Activated CD4-positive, alpha-beta T cell treated with anti-CD3 and anti-CD28 coated beads, Interleukin-10, Interleukin-2, amounts not matched to agents 100 ng/mL and 50 ng/mL, durations not matched to agents 16 hours and 8 hours (primary cell): ENCODE data around the gene TSEN15.

Experiments
- DNase-seq: peaks from one replicate; pipeline ENCODE4 v3.0.0-alpha.2; 2020

Gene TSEN15

DNA sequence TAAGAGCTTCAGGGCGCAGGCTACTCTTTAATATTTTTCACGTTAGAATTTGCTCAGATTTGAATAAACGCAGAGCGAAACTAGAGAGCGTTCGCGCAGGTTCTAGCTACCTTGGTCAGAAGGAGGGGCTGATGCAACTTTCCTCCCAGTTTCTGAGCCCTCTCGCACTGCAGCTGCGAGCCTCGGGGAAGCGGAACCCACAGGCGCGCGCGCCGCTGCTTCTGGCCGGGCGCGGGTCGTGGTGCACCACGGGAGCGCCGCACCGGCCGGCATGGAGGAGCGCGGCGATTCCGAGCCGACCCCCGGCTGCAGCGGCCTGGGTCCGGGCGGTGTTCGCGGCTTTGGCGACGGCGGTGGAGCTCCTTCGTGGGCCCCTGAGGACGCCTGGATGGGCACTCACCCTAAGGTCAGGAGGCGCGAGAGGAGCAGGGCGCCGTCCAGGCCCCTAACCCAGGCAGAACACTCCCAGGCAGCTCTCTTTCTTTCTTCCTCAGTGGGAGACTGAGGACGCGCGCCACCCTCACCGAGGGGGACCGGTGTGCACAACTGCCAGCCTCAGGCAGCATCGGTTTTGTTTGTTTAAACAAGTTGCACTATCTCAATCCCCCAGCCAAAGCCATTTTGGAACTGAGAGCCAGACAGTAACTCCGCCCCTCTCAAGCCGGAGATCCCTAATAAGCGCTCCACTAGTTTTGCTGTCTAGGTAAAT is at the start of gene TSEN15:
Gene TSEN15 (plus strand): TSS at position 246 of the 709 bp plus-strand sequence. CDS start 26 bp downstream, at position 272.
- DNase-seq: peak; percentile 92

DNA sequence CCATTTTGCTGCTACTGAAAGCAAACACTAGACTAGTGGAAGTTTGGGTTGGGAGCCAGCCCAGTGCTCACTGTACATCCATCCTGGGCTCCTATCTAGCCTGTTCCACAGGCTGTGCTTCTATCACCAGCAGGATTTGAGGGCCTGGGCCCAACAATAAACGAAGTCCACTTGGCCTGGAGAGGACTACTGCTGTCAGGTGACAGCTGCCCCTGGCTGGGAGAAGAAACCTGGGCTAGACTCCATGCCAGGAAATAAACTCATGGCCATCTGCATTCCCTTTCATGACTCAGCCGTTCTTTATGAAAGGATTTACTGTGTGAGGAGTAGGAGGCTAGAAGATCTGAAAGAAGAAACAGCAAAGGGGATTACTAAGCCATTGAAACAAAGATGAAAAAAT is 49.5 kb upstream of the TSEN15 start:
- no peak for DNase-seq

DNA sequence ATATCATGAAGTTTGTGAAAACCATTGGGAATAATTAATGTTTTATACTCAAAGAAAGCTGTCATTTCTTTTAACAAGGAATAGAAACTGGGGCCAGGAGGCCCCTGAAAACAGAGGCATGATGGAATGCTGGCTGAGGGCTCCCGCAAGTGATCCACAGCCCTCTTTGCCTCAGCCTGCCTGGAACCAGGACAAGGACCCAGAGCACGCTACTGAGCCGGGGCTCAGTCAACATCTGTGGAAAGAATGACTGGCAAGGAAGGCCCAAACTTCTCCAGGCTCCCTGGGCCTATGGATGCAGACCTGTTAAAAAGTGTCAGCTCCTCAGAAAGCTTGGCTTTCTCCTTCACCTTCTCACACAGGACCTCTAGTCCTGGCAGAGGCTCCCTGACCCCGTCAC is 46.6 kb upstream of the TSEN15 start:
- no peak for DNase-seq

DNA sequence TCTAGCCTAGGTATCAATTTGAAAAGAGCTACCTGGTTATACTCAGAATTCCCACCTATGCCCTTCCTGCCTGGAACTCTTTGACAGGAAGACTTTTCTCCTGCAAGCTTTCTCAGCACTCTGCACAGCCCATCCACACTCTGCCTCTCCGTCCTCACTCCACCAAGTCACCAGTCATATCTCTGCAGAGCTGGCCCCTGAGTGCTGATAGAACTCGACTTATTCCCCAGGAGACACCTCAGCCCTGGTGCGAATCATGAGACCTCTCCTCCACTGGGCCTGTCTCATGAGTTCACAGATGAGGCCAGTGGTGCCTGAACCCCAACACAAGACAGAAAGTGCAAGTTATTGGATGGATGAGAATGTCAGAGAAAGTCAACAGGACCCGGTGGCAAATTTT is 46.0 kb upstream of the TSEN15 start:
- DNase-seq: no peak

DNA sequence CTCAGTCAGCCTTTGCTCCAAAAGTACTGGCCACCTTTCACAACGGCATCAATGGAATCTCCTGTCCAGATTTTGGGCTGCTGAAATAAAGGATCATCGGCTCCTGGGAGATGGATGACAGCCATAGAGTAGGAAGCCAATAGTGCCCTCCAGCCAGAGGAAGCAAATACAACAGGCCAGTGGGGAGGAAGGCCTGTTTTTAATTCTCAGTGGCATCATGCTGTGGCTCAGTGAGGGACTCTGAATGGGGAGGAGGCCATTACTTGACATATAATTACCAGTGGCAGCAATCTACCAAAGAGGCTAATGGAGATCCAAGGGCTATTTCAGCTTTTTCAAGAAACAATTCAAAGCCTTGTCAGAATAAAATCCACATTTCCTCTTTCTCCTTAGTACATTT is 40.7 kb upstream of the TSEN15 start:
- DNase-seq: no peak

DNA sequence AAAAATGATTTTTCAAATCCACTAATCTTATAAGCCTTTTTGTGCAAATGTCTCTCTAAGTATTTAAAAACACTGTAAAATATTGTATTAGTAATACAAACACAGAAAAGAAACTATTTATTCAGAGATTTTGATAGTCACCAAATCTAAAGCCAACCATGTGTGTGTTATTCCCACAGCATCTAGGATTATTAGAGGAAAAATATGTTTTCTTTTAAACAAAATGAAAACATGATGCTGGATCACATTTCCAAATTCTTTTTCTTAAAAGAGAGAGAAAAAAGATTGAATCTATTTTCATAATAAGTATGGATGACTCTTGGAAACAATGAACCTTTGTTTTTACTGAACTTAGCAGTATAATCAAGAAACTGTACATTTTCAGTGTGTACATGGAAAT is 39.3 kb upstream of the TSEN15 start:
- DNase-seq: no peak

DNA sequence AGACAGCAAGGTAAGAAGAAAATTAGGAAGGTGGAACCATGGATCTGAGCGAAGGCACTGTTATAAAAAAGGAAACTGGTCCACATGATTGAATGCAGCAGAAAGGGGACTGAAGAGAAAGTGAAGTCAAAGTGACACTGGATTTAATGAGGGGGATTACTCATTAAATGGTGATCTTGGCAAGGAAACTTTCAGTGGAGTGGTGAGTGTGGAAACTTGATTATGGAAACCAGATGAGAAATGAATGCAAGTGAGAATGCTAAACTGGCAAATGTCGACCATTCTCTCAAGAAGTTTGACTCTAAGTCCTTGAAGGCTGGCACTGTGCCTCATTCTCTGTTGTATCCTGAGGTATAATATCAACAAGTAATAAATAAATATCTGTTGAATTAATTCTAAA is 37.3 kb upstream of the TSEN15 start:
- no peak for DNase-seq

DNA sequence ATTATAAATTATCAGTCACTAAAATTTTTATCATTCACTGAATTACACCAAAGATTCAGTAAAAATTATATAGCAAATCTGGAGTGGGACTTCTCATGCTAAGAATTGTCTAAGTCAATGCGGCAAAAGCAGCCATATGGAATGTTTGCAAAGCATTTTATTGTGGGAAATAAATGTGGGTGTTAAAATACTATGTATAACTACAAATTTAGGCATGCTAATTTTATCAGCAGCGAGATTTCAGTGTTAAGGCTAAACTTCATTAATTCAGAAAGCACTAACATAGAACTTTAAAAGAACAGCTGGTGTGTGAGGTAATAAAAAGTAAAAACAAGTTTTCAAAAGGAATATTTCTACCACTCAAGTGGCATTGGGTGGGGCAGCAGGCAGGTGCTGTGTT is 35.4 kb upstream of the TSEN15 start:
- no peak for DNase-seq

DNA sequence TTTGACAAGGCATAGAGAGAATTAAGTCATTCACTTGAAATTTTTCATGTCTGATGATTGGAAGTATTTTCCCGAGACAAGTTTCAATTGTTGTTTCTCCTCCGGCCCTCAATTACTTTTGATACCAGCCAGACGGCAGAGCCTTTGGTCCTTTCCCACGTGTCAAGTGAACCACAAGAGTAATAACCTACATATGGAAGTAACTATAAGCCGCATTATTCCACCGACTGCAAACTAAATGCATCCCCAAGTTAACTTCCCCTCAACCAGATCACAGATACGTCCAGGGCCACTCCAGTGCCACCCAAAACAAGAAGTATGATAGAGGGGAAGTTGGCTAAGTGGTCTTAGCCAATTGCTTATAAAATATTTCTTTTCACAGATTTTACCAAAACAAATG is 34.2 kb upstream of the TSEN15 start:
- no peak for DNase-seq

DNA sequence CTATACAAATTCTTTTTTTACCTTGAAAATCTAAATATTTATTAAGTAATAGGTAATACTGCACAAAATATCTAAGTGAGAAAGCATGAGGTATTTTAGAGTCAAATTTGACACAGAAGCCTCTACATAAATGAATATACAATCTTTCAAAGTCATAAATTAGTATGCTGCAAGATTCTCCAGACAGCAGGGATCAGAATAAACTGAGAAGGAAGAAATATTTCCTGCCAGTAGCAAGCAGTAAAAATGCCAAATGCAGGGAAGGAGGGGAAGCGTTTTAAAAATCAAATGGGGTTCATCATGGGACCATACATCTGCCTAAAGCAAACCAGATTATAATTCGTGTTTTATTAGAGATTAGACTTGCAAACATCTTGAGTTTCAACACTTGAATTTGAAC is 32.9 kb upstream of the TSEN15 start:
- DNase-seq: no peak

DNA sequence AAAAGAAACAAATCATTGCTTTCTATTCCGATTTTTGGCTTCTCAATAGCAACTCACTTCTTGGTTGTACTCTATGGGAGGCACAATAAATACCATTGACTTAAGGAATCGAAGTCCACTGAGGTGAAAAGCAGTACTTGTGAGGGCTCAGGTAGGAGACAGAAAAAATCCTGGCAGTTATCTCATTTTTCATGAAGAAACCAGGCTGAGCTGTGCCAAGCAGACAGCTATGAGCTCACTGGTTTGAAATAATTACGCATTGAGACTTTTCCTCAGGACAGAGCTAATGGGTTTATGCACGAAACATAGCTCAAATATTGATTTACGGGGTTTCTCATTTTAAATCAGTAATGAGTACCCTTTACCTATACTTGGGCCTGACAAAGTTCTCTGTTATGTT is 32.5 kb upstream of the TSEN15 start:
- no peak for DNase-seq

DNA sequence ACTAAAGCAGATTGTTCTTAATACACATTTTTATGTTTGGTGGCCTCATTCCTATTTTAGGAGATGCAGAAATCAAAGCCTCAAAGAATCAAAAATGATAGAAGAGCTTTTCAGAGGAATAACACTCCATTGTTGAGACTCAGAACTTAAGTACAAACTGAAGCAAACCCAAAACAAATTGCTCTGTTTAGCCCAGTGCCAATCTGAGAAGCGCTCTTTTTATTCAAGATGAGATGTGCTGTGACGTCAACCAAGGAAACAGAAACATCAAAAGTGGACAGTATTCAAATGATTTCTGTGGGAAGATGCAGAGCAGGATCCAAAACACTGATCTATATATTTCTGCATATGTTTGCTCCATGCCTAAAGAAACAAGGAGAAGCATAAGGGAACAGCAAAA is 32.0 kb upstream of the TSEN15 start:
- DNase-seq: no peak

DNA sequence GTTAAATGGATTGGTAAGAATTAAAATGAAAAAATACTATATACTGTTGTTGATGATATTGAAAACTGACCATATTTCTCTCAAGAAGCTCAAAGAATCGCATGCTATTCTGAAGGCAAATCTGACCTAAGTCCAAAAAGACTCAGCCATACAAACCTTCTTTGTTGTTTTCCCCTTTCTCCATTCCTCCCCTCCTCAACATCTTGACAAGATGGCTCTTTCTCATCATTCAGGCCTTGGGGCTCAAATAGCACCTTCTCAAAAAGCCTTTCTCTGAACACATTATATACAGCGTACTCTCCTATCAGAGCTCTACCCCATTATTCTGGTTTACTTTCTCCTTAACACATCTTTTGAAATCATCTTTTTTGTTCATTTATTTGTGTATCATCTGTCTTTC is 31.2 kb upstream of the TSEN15 start:
- DNase-seq: no peak

DNA sequence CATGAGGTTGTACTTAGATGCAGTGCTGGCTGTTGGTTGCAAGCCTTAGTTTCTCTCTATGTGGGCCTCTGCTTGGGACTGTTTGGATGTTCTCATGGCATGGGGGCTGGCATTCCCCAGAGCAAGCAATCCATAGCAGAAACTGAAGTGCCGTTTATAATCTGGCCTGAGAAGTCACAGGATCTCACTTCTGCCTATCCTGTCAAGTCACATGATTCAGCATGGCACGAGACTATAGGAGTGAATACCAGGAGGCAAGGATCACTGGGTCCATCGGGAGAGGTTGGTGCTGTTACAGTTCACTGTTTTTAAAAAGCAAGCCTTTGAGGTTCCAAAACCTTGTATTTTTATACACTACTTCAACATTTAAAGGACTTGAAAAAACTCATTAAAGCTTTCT is 30.7 kb upstream of the TSEN15 start:
- DNase-seq: no peak

DNA sequence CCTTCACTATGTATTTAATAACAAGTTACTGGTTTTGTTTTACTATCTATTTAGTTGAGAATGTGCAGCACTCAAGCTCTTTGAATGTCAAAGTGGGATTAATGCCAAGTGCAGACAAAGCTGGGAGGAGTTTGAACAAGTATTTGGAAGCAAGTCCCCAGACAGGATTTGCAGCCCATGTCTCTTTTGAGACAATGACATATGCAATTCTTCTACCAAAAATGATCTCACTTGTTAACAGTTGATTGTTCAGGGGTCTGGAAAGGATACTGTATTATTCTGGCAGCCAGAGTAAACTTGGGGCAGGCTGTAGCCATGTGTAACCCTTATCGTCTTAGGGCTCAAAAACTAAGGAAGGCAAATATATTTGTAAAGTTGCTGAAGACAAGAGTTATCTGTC is 29.8 kb upstream of the TSEN15 start:
- no peak for DNase-seq

DNA sequence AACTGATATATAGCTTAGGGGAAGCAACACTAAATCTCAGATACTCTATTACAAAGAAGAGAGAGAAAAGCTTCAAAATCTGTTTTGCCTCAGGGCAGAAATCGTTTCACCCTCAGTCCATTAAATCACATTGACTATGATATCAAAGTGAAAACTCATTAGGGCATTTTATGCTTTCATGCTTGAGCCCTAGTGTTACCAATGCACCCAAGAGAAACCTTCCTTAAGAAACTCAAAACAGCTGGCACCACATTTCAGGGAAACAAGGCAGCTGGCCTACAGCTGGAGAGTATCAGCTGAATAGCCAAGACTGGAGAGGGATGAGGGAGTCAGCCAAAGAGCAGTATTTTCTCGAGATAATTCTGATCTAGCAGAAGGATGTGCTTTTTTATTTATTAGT is 28.9 kb upstream of the TSEN15 start:
- DNase-seq: no peak

DNA sequence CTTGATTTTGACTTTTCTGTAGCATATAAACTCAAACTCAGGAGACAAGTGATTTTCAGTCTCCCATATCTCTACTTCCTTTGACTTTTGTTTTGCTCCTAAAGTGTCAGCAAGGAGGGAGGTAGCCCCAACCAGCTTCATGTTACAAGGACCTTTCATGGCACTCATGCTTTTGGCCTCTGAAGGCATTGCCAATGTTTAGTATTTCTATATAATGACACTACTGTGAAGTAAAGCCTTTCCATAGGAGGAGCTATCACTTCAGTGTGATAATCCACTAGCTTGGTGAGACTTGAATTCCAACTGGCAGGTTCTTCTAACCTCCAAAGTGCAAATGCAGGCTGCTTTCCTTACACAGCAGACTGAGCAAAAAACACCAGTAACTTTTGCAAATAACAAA is 28.4 kb upstream of the TSEN15 start:
- DNase-seq: no peak

DNA sequence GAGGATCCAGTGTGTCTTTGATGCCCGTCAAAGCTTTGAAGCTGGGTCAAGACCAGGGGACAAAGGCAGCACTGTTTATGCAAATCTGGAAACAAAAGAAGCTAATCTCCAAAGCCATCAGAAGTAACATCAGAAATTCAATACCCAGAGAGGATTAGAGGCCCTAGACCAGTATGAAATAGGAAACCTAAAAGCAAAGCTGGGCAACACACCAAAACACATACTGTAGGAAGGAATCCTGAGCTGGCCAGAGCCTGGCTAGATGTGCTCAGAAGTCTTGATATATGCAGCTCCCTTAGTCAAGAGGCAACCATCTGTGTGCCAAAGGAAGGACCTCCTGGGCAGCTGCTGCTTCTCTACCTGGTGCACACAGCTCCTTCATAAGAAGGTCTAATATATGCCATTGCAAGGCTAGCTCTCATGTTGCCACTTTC is 26.3 kb upstream of the TSEN15 start:
- DNase-seq: no peak

DNA sequence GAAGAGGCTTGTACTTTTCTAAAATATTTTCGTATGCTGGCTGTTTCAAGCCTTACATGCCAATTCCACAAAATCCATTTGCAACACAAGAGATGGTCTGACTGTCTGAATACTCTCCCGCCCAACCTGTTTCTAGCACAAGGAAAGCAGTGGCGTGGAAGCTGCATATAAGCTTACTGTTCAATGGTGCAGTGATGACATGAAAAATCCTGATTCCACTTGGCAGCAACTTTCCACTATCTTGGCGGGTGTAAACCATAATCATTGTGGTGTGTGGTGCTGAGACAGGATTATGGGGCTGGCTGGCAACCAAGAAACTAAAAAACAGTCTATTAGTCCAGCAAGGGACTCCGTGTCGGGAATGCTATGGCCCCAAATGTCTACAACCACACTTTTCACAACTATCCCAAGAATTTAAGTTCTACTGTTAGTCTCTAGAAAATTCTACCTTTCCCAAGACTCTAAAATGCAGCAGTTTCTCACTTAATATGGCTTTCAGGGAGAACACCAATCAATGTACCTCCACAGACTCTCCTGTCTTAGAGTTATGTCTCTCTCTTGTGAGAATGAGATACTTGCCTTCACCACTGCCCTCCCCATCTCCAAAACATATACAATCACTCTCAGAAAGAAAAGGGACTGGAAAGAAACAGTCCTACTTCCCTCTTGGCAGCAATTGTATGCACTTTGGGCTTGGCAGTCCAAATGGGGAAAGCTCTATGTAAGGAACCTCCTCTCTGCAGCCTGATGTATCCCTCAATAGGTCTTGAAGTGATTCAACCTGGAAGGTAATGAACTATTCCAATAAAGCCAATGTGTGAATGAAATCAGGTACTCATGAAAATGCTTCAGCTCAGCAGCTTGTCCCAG is 23.5 kb upstream of the TSEN15 start:
- no peak for DNase-seq

DNA sequence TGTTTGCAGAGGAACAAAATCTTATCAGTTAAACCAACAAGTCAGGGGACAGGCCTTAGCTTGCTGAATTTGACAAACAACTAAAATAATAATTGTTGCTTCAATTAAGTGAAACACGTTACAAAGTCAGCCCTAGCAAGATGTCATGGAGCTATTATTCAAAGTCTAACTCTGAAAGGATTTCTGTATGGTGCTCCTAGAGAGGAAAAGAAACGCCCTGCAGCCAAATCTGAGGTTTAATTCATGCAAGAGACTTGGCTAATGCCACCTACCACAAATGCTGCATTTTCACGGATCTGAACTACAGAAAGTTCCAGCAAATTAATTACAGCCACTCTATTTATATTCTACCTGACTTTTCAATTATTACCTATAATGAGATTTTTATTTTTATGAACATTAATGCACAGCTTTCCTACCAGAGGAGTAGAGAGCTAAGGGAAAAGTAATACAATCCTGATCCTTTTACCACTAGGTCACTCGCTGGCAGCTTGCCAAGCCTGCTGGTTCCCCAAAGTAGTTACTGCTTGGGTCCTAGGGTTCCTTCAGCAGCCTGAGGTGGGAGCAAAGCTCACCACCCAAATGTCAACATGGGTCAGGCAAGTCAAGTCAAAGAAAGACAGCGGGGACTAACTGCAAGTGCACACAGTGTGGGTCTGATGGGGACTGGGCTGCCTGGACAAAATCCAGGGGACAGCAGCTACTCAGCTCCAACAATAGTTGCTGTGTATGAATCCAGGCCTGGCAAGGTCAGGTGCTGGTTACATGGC is 22.5 kb upstream of the TSEN15 start:
- no peak for DNase-seq

DNA sequence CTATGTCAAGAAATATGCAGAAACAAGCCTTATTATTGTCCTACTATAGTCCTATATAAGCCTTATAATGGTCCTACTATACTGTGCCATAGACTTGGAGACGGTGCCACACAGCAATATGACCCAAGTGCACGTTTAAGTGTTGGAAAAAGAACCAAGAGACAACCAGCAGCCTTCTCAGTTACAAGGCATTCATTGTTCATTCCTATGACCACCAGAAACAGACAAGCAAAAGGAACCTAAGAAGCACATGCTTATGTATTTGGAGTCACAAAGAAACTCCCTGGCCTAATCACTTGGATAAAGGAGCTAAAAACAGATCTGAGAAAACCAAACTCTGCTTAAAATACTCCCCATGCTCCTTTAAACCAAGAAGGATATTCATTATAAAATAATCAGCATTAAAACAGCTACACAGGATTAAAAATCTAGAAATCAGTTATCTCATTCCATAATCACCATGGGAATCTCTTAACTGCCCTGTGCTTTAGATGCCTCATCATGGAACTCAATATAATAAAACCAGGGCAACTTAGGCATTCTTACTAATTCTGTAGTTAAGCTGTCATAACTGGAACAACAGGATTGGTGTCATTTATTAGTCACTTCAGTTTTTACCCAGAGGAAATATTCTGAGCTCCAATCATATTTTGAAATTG is 21.0 kb upstream of the TSEN15 start:
- DNase-seq: peak; percentile 11

DNA sequence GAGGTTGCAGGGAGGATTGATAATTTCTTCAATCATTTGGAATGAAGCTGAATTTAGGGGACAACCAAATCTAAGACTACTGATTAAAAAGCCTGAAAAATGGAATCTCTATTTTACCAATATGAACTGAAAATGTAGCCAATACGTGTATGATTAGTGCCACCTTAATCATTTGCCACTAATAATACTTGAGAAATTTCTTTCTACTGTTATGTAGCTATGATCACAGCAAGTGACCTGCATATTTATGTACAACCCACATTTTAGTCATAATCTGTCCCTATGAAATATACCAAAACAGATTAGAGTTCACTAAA is 20.5 kb upstream of the TSEN15 start:
- DNase-seq: no peak

DNA sequence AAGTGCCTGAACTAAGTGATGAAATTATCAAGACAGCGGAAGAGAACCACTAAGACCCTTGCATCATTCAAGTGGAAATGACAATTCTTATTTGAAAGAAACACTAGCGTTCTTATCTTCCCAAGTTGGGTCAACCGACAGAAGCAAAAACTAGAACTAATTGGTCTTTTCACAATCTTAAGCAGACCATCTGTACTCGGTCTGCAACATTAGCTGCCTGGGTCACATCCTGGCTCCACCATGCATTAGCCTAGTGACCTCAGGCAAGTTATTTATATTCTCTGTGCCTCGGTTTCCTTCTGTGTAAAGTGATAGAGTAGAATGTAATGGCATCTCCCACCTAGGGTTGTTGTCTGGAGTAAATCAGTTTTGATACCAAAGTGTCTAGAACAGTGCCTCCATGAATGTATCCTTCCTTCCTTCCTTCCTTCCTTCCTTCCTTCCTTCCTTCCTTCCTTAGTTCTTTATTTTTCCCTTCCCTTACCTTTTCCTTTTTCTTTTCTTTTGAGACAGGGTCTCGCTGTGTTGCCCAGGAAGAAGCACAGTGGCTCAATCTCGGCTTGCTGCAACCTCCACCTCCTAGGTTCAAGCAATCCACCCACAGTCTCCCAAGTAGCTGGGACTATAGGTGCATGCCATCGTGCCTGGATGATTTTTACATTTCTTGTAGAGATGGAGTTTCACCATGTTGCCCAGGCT is 20.0 kb upstream of the TSEN15 start:
- DNase-seq: no peak
